ENCODE results near the gene ECT2.

GRCh38 chr3:172869784-172870518 lies 119.4 kb downstream of the ECT2 start:
- no peak for TF ChIP-seq CTCF (IDR thresholded peaks at IDR 0.05)
- no peak for TF ChIP-seq POLR2A (IDR thresholded peaks at IDR 0.05)
